HG02938 (cell line): ENCODE results near the gene FOXI1.

Experiments used
- ATAC-seq: cut with Tn5 transposase; IDR thresholded peaks from one replicate; pipeline ENCODE4 v1.9.1; 2021; ENCODE audit warnings: mild to moderate bottlenecking, moderate library complexity; ENCODE audit not compliant: unreplicated experiment

FOXI1 gene

DNA sequence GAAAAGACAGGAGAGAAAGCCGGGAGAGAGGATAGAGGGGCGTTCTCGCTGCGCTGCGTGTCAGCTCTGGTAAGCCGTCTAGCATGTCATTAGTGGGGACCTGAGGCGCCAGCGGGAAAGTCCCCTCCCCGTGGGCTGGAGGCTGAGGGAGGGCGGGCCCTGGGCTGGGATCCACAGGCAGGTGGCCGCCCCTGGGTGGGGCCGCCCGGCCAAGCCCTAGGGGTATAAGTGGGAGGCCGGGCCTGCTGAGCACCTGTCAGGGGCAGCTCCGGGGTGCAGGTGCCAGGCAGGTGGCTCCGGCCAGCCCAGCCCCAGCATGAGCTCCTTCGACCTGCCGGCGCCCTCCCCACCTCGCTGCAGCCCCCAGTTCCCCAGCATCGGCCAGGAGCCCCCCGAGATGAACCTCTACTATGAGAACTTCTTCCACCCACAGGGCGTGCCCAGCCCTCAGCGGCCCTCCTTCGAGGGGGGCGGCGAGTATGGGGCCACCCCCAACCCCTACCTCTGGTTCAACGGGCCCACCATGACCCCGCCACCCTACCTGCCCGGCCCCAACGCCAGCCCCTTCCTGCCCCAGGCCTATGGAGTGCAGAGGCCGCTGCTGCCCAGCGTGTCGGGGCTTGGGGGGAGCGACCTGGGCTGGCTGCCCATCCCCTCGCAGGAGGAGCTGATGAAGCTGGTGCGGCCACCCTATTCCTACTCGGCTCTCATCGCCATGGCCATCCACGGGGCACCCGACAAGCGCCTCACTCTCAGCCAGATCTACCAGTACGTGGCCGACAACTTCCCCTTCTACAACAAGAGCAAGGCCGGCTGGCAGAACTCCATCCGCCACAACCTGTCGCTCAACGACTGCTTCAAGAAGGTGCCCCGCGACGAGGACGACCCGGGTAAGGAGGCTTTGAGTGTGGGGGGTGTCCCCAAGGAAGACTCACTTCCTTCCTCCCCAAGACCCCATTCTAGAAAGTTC is at the start of gene FOXI1:
FOXI1 (plus strand) TSS at position 256 of the 970 bp plus-strand sequence; CDS start at position 317, 61 bp downstream.
- ATAC-seq: no peak

DNA sequence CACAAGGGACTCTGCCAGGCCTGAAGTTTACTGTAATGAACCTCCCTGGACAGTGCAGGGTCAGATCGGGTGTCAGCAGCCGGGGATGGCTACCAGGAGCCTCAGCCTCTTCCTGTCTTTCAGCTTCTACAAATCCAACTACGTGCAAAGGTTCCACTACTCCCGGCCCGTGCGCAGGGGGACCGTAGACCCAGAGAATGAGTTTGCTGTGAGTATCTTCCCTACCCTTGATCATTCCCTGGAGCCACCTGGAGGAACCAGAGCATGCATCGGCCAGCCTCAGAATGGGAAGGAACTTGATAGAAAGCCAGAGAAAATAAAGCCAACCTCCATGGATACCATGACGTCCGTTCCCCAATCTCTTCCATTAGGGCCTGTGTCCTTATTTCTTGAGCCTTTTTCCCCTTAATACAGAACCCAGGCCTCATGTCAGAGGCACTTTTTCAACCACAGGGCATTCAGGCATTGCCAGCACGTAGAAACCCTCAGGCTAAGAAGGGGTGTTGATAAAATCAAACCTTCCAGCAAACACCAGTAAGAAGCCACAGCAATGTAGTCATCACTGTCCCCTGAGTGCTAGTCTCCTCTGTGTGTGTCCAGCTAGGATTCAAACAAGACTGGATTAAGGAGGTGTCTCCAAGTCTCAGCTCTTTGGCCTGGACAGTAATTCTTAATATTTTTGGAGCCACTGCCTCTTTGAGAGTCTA is 49.0 kb upstream of the FOXI1 start:
- ATAC-seq: no peak

DNA sequence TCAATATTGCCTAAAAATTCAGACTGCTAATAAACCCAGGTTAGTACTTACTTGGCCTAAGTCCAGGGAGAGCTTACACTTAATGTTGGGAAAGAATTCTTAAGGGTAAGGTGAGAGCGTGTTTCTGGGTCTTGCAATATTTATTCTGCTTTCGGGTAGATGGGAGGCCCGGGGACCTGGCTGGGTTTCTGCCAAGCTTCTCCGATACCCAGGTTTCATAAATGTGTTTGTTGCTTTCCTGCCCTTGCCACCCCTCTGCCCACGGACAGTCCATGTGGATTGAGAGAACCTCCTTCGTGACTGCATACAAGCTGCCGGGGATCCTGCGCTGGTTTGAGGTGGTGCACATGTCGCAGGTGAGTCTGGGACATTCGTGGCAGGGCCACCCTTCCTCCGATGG is 48.4 kb upstream of the FOXI1 start:
- no peak for ATAC-seq

DNA sequence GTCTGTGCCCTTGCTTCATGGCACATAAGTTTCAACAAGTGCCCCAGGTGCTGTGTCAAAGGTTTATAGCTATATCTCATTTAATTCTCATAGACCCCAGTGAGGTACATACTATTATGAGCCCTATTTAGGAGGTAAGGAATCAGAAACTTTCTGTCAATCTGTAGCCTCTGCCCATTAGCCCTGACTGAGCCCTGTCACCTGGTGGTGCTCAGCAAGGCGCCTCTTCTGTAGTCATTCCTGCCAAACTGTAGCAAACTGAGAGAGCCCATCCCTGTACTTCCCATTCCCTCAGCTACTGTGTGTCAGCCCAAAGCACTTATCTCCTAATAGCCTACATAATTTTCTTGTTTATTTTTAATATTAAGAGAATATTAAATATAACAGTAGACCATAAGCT is 46.5 kb upstream of the FOXI1 start:
- no peak for ATAC-seq

DNA sequence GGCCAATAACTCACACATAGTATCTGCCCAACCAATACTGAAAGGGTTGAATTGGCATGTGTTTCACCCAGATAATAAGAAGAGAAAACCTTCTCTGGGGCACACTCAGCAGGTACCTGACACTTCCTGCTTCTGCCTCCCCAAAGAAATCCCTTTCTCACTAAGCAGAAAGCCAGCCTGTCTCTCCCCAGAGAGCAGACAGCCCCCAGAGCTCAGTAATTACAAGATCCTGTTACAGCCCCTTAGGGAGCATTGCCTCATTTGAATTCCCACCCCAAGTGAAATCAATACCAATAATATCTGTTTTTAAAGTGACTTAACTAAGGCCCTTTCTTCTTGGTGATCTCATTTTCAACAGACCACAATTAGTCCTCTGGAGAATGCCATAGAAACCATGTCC is 38.5 kb upstream of the FOXI1 start:
- ATAC-seq: no peak

DNA sequence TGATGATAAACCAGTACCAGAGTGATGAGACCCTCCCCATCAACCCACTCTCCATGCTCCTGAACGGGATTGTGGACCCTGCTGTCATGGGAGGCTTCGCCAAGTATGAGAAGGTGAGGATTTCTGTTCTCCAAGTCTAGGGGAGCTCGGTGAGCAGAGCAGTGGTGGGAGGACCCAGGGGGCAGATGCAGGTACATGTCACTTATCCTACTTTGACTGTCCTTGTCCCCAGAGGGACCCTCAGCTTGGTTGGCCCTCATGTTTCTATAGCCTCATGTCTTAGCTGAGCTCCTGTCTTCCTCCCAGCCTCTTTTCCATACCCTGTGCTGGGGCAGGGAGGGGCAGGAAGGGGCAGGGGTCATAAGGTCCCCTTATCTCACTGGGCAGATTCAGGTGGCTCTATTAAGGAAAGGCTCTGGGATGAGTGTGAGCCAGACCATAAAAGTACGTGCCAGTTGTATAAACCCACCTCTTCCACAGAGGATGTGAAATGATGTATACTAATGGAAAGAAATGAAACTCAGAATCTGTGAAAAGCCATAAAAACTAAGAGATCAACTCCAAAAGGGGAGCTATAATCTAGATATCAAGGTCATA is 38.0 kb upstream of the FOXI1 start:
- ATAC-seq: no peak

DNA sequence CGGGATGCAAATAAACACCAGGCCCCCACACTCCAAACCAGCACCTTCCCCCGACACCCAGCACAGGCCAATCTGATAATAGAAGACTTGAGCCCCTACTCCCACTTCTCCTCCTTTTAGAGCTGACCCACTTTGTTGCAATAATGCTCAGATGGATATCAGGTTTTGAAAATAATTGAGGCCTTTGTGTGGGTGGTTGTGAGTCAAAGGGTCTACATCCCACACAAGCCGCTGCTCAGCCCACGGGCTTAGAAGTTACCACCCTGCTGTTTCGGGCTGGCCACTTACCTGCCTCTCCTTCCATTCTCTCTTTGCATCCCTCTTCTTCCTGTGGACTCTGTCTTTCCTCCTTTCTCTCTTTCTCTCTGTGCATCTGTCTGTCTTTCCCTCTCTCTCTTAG is 36.2 kb upstream of the FOXI1 start:
- ATAC-seq: no peak

DNA sequence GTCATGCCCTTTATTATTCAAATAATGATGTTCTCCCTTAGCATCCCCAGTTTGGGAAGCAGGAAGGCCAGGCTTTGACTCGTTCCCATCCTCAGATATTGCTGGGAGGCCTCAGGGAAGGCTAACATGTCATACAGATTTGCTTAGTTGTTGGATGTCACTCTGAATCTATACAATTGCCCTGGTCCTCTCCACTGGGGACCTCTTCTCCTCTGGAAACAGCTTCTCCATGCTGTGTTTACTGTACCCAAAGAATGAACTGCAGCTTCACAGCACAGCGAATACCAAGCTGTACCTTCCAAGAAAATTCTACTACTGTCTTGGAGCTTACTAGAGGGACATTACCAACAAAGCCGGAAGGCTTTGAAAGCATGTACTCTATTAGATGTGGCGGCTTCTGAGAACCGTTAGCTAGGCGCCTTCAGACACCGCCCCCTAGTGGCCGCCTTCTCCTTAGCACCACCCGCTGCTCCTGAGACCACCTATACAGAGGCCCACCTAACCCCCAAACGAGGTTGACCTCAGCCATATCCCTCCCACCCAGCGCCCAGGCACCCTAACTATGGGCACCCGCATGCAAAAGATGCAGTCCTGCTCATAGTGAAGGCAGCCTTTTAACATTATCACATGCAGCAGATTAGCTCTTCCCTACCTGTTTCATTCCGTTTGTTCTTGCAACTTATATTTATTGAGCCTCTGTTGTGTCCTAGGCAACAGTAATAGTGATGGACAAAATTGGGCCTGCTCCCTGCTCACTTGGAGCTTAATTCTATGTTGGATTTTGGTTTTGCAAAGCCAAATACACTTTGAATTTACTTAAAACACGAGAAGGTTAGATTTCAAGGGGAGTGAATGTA is 34.9 kb upstream of the FOXI1 start:
- no peak for ATAC-seq

DNA sequence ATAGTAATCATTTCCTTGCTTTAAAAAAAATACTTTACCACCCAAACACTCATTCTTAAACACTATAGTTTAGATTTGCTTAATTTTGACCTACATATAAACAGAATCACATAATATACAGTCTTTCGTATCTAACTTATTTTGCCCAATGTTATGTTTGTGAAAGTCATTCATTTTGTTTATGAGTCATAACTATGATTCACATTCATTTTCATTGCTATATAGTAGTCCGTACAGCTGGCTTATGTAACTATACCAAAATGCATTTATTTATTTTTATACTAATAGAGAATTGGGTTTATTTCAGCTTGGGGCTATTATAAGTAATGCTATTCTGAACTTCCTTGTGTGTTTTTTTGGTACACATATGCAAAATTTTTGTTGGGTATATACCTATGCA is 33.9 kb upstream of the FOXI1 start:
- ATAC-seq: no peak

DNA sequence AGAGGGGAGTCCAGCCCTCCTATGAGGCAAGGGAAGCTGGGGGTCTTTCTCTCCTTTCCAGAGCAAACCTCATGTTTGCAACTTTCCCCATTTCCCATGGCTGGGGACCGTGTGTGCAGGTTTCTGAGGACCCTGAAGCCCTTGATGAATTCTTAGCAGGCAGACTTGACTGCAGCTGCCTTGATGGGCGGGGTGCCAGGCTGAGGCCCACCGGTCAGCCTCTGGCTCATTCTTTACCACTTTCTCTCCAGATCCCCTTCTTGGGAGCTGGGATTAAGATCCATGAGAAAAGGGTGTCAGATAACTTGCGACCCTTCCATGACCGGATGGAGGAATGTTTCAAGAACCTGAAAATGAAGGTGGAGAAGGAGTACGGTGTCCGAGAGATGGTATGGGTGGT is 30.0 kb upstream of the FOXI1 start:
- no peak for ATAC-seq

DNA sequence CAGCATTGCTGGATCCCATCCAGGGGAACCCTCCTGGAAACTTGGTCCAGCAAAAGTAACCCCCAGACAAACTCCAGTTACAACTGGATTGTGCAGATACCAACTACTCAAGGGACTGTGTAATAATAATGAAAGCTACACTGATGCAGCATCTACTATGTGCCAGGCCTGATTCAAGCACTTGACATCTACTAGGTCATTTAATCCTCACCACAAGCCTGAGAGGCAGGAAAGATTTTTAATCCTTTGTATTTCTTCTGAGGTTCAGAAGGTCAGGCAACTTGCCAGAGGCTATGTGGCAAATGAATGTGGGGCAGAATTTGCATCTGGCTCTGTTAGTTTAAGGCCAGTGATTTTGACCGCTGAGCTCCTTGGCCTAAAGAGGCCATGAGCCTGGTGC is 29.5 kb upstream of the FOXI1 start:
- no peak for ATAC-seq

DNA sequence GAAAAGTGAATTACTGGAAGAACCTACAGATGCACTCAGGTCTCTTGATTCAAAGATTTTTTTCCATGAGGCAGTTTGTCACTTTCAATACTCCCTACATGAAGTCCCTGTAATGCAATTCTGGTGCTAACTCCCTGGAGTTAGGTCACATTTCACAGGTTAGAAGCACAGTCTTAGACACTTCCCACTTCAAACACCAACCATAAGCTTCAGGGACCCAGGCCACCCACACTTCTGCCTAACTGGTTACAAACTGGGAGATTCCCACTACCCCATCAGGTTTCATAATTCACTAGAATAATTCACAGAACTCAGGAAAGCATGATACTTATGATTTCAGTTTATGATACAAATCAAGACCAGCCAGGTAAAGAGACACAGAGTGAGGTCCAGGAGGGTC is 29.0 kb upstream of the FOXI1 start:
- no peak for ATAC-seq

DNA sequence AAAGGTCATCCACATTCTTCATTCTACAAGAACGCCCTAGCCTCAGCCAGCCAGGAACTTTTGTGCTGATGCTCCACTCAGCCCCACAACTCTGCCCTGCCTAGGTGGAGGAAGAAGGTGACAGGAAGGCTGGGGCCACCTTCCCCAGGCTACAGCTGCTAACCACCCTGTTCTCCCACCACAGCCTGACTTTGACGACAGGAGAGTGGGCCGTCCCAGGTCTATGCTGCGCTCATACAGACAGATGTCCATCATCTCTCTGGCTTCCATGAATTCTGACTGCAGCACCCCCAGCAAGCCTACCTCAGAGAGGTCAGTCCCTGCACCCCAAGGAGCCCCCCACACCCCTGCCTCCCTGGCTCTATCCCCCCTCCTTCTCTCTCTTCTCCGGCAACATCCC is 28.2 kb upstream of the FOXI1 start:
- ATAC-seq: no peak

DNA sequence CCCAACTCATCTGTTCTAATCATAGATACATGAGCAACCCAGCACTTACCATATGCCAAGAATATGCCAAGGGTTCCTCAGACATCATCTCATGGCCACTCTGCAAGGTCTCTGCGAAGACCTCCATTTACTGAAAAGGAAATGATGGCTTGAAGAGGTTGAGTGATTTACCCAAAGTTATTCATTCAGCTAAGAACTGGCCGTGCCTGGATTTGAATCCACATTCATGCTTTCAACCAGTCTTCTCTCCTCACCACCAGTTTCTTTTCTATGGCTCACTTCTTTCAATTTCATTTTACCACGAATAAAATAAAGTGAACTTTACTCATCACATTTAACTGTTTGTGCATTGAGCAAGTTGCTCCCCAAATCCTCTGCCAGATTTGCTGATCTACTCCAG is 27.2 kb upstream of the FOXI1 start:
- ATAC-seq: no peak

DNA sequence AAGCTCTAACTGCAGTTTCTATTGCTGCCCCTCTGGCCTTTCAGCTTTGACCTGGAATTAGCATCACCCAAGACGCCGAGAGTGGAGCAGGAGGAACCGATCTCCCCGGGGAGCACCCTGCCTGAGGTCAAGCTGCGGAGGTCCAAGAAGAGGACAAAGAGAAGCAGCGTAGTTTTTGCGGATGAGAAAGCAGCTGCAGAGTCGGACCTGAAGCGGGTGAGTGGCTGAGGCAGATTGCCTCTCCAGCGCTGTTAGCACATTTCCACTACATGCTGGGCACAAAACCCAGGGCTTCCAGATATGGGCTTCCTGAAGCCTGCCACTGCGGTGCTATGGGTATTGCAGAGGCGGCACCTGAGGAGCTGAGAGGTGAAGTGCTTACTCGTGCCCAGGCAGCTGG is 26.8 kb upstream of the FOXI1 start:
- ATAC-seq: no peak

DNA sequence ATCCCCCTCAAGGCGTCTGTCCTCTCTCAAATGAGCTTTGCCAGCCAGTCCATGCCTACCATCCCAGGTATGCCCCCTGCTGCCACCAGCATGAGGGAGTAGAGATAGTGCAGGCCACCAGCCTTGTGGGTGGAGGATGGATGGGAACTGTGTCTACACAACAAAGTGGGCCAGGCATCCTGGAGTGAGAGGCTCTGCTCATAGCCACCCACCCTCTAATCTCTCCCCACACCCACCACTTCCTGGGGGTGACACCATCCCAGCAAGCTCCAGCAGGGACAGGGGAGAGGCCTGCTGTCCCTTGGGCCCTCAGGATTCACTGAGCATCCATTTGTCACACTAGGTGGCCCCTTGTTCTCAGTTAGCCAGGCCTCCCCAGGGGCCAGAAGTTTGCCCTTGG is 25.5 kb upstream of the FOXI1 start:
- ATAC-seq: no peak

DNA sequence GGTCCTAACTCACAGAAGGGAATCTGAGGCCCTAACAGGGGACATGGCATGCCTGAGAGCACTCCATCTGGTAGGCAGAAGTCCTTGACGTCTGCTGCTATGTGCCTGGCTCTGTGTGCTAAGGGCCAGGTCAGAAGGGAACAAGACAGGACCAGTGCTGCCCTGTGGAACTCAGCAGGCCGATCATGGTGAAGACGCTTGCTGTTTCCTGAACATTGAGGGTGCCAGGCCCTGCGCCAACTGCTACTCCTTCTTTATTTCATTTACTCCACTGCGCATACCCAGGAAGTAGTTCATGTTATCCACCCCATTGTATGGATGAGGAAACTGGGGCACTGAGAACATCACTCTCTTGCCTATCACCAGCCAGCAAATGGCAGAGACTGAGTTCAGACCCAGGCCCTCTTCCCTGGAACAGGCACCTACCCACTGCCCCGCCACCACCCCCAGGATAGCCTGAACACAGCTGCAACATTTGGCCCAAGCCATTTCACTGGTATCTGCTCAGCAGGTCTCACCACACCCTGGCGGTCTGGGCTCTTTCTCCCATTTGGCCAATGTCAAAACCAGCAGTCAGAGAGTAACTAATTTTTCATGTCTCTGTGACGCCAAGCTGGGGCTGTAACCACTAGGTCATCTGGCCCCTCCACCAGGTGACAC is 24.8 kb upstream of the FOXI1 start:
- no peak for ATAC-seq

DNA sequence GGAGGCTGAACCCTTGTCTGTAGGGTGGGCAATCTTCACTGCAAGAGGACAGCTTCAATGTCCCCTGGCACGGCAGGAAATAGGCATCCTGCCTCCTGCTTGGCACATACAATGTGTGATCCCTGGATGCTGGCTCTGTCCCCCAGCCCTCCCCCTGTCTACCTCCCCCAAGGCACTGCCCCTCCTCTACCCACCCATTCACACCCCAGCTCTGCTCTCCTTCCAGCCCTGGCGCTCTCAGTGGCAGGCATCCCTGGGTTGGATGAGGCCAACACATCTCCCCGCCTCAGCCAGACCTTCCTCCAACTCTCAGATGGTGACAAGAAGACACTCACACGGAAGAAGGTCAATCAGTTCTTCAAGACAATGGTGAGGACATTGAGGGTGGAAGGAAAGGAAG is 24.1 kb upstream of the FOXI1 start:
- ATAC-seq: no peak

DNA sequence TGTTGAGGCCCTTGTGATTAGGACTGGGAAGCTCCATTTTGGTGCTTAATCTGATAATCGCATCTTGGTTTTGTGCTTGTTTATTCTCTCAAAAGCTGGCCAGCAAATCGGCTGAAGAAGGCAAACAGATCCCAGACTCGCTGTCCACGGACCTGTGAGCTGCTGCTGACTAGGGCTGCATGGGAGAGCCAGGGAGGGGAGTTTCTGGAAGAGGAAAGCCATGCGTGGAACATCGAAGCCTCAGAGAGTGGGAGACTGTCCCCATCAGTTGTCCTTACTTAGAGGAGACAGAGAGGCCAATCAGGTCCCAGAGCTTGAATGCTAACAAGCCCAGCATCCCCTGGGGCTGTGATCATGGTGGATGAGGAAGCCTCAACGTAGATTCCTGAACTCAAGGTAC is 23.0 kb upstream of the FOXI1 start:
- ATAC-seq: no peak

DNA sequence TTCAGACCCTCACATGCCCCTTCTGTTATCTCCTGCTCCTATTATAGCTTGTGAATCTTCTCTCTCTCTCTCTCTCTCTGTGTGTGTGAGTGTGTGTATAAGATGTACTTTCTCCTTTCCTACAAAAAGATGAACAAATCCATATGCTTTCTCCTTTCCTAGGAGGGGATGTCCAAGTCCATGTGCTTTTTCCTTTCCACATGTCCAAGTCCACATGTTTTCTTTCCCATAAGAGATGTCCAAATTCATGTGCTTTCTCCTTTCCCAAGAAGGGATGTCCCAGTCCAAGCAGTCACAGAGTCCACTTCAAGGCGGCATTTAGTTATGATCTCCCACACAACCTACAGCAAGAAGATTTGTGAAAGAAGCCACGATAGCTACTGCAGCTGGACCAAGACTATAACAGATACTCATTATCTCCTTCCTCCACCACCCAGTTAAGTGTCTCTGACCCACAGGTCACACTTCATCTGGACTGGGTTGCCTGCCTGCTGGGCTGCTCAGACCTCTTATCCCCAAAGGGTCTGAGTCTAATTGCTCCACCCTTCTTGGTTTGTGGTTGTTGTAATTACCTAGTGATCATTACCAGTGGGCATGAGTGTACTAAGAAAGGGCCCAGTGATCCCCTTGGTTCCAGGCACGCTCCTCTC is 18.4 kb upstream of the FOXI1 start:
- no peak for ATAC-seq
